ENCODE results near the gene PXMP2. TPM values are rescaled to one million over a fixed set of nuclear protein-coding genes. Genes with fewer than 3 reads are reported as not detected.

The PXMP2 gene
- total RNA-seq, 4 donors from 2014 or later = 25.7 to 57.6 (median 38.4) TPM

DNA sequence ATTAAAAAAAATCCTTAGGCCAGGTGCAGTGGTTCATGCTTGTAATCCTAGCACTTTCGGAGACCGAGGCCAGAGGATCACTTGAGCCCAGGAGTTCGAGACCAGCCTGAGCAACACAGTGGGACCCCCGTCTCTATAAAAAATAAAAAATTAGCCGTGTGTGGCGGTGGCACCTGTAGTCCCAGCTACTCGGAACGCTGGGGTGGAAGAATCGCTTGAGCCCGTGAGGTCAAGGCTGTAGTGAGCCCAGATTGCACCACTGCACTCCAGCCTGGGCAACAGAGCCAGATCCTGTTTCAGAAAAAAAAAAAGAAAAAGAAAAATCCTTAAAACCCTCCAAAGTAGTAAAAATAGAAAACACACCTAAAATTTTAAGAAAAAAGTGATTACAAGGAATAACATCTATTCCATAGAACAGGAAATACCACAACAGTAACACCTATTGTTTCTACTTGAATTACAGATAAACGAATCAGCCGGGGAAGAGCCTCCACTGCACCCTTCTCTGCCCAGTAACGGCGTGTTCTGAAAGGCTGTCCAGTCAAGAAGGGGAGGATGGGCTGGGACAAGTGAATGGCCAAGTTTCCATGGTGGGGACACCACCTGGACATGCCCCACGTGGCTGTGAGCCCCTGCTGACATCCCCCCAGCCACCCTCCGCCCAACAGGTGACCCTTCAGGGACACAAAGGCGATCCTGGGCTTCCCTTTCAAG, 18.1 kb upstream of the PXMP2 start:
- WGBS, 2 donors = 88 to 90% methylated on average over 17 of the region's 17 CpGs
- no peak for DNase-seq
- TF ChIP-seq, protein P1, sequence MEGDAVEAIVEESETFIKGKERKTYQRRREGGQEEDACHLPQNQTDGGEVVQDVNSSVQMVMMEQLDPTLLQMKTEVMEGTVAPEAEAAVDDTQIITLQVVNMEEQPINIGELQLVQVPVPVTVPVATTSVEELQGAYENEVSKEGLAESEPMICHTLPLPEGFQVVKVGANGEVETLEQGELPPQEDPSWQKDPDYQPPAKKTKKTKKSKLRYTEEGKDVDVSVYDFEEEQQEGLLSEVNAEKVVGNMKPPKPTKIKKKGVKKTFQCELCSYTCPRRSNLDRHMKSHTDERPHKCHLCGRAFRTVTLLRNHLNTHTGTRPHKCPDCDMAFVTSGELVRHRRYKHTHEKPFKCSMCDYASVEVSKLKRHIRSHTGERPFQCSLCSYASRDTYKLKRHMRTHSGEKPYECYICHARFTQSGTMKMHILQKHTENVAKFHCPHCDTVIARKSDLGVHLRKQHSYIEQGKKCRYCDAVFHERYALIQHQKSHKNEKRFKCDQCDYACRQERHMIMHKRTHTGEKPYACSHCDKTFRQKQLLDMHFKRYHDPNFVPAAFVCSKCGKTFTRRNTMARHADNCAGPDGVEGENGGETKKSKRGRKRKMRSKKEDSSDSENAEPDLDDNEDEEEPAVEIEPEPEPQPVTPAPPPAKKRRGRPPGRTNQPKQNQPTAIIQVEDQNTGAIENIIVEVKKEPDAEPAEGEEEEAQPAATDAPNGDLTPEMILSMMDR (IDR thresholded peaks at IDR 0.05) = no peak
- no peak for TF ChIP-seq POLR2A (IDR thresholded peaks at IDR 0.05)
- Histone ChIP-seq H3K27ac (no peak overlapping the region), H3K4me3 (replicated peaks in 1 of 3) (no peak overlapping the region), H3K9me3 (no peaks in the 10 kb centered on the region), H3K4me1 (no peaks in the 10 kb centered on the region), H3K36me3 (peaks cover 18 to 24% of the 10 kb centered on the region in 2 donors), H3K27me3 (no peaks in the 10 kb centered on the region)
- intact Hi-C loops (cut with DNase I) = no loop called here

DNA sequence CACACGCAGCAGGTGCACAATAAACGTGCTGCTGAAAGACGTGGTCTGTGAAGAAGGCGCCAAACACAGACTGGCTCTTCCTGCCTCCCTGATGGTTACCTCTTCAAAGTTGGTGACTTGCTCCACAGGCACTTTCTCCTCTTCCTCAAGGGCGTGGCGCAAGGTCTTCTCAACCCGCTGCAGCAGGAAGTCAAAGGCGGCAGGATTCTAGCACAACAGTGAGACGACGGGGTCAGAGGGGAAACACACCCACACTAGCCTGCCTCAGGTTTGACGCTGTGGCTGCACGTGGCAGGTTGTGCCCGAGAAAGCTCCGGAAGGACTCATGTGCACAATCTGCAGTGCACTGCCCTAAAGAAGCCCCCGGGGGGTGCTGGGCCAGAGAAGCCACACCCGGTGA, 15.3 kb upstream of the PXMP2 start:
- no peak for TF ChIP-seq POLR2A (IDR thresholded peaks at IDR 0.05)
- TF ChIP-seq, protein P1 (IDR thresholded peaks at IDR 0.05) = no peak
- Histone ChIP-seq H3K4me3 (replicated peaks in 1 of 3) (no peak overlapping the region), H3K27me3 (no peaks in the 10 kb centered on the region), H3K4me1 (no peaks in the 10 kb centered on the region), H3K36me3 (peaks cover 24 to 35% of the 10 kb centered on the region in 2 donors), H3K9me3 (no peaks in the 10 kb centered on the region), H3K27ac (no peak overlapping the region)
- WGBS, 2 donors = 87 to 89% methylated on average over 15 of the region's 16 CpGs
- intact Hi-C loops (cut with DNase I) = no loop called here
- no peak for DNase-seq

DNA sequence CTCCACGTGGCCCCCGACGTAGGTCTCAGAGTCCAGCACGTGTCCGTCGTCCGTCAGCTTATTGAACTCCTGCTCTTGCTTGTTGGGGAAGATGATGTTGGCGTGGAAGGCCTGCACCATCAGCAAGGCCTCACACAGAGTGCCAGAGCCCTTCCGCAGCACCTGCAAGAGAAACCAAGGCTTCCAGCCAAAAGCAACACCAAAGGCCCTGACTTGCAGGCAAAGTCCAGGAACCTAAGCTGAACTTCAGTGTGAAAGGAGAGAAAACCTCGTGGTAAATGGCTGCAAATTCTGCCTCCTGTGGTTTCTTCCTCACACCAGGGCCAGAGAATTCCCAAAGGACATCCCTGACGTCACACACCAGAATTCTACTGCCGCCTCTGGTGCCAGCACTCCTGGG, 14.7 kb upstream of the PXMP2 start:
- Histone ChIP-seq H3K4me3 (replicated peaks in 1 of 3) (no peak overlapping the region), H3K9me3 (no peaks in the 10 kb centered on the region), H3K36me3 (peaks cover 20 to 35% of the 10 kb centered on the region in 2 donors), H3K27ac (no peak overlapping the region), H3K27me3 (no peaks in the 10 kb centered on the region), H3K4me1 (no peaks in the 10 kb centered on the region)
- TF ChIP-seq, protein P1 (IDR thresholded peaks at IDR 0.05) = no peak
- no peak for TF ChIP-seq POLR2A (IDR thresholded peaks at IDR 0.05)
- intact Hi-C loops (cut with DNase I) = no loop called here
- no peak for DNase-seq
- 89 to 90% methylated on average over 11 to 12 of the region's 12 CpGs for WGBS, 2 donors

DNA sequence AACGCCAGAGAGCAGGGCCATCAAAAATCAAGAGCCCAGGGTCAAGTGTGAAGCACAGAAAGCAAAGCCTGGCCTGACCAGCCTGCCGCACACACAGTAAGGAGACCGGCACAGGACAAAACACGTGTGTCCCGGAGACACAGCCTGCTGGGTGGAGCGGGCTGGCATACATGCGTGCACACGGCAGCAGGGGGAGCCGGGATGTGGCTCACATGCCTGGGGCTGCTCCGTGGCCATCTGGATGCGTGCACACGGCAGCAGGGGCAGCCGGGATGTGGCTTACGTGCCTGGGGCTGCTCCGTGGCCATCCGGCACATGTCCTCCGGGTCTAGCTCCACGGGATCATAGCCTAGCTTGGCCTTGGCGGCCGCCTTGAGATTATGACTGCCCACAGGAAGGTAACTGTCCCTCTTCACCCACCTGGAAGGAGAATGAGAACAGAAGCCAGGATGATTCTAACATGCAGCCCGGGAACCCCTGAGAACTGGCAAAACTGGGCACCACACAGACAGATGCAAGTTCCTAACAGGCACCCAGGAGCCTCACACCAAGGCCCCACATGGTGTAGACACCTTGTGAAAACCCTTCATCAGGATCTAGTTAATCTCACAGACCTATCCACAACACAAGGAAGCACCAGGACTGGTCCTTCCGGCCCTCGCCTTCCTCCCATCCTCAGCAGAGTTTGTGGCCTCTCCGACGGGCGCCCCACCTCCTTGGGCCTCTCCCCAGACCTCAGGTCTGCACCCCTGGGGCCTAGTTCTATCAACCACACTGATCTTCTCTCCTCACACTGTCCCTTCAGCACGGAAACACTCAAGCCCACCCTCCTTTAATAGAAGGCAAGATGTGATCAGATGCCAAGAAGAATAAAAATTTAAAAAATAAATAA, 13.9 kb upstream of the PXMP2 start:
- peaks cover 12 to 27% of the 10 kb centered on the region in 2 donors for H3K36me3 ChIP-seq
- TF ChIP-seq, protein P1 (IDR thresholded peaks at IDR 0.05) = no peak
- no peak for TF ChIP-seq POLR2A (IDR thresholded peaks at IDR 0.05)

DNA sequence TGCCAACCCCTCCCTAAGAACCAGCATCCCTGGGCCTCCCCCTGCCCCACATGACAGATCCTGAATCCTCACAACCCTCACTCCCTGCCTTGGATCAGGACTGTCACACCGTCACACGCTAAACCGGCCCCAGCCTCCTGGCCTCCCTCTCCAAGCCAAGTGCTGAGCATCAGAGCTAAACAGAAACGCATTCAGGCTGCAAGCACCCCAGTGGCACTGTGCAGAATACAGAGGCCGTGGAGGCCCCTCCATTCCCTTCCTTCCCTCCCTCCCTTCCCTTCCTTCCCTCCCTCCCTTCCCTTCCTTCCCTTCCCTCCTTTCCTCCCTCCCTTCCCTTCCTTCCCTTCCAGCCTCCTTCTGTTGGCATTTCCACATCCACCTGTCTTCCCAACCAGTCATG, 12.8 kb upstream of the PXMP2 start:
- H3K4me1 ChIP-seq = no peaks in the 10 kb centered on the region
- no peak overlapping the region for H3K27ac ChIP-seq
- H3K9me3 ChIP-seq = no peaks in the 10 kb centered on the region
- H3K27me3 ChIP-seq = no peaks in the 10 kb centered on the region
- no peak for DNase-seq
- 93 to 97% methylated on average over 5 of the region's 5 CpGs for WGBS, 2 donors
- TF ChIP-seq POLR2A (IDR thresholded peaks at IDR 0.05) = no peak
- TF ChIP-seq, protein P1 (IDR thresholded peaks at IDR 0.05) = no peak
- H3K4me3 ChIP-seq (replicated peaks in 1 of 3) = no peak overlapping the region
- intact Hi-C loops (cut with DNase I) = no loop called here
- peaks cover 11 to 26% of the 10 kb centered on the region in 2 donors for H3K36me3 ChIP-seq

More for the DNA sequence above, 13.9 kb upstream of the PXMP2 start:
- H3K9me3 ChIP-seq = no peaks in the 10 kb centered on the region
- 91 to 94% methylated on average over 23 to 27 of the region's 27 CpGs for WGBS, 2 donors
- no peak for DNase-seq
- intact Hi-C loops (cut with DNase I) = no loop called here
- no peak overlapping the region for H3K4me3 ChIP-seq (replicated peaks in 1 of 3)
- no peak overlapping the region for H3K27ac ChIP-seq
- no peaks in the 10 kb centered on the region for H3K27me3 ChIP-seq
- no peaks in the 10 kb centered on the region for H3K4me1 ChIP-seq

Measured in thyroid gland (tissue), 4 donors.